ENCODE measurements around the gene FIGNL1. TPM values are rescaled to one million over a fixed set of nuclear protein-coding genes. Genes with fewer than 3 reads are reported as not detected.

The FIGNL1 gene
- total RNA-seq, 1 experiment from 2014 or later: 6.4 TPM

DNA sequence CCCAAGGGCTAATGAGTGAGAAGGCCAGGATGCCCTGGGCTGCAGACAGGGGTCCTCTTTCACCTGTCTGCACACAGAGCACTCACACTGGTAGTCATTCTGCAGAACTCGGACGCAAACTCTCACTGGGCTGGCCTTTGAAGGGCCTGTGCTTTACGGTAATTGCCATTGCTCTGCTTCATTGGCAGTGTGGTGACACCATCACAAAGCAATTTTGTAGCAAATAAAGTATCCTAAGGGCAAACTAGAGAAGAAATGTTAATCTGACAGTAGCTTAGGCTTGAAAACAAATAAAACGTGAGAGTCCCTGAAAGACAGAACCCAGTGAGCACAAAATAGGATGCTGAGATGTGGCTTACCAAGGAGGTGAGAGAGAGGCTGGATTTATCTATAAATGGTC is 30.6 kb upstream of the FIGNL1 start:
- ATAC-seq (no peak), DNase-seq (ENCODE audit: low spot score) (no peak)
- CTCF ChIA-PET: no interaction called here
- TF ChIP-seq KAT7 (CRISPR knock-in tag; IDR thresholded peaks at IDR 0.05; ENCODE audit: borderline replicate concordance) (no peak), CREM (CRISPR knock-in tag; IDR thresholded peaks at IDR 0.05) (no peak)
- Mint-ChIP-seq H3K36me3 (no peaks in the 10 kb centered on the region), H3K9me3 (peaks cover 14% of the 10 kb centered on the region), H3K4me1 (peaks cover 4% of the 10 kb centered on the region), H3K27me3 (ENCODE audit: low read depth) (no peaks in the 10 kb centered on the region), H3K27ac (no peak overlapping the region), H3K4me3 (no peak overlapping the region)
- POLR2A ChIA-PET: no interaction called here

DNA sequence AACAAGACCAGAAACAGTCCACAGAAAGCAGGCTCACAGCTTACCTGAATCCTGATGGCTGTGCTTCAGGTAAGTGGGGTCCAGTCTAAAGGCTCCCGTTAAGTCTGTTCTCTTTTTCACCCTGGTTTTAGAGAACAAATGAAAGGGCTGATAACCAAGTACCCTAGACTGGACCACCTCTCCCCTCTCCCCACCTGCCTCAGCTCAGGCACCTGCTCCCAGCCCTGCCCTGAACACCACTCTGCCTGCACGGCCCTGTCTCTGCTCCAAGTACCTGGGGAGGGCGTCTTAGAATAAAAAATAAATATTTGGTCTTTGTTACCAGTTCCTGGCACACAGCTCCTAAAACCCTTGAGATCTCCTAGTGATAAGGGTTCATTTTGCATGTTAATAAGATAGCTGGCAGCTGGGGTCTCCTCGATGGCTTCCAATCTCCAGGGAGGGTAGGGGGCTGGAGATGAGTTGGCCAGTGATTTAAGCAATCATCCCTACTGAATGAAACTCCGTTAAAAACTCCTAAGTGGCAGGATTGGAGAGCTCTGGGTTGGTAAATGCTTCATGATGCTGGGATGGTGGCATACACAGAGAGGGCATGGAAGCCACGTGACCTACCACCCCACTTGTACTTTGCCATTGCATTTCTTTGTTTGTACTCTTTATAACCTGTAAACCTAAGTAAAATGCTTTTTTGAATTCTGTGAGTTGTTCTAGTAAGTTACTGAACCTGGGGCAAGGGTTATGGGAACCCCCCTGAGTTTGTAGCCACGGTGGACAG is 29.8 kb upstream of the FIGNL1 start:
- Mint-ChIP-seq H3K4me1 (peaks cover 10% of the 10 kb centered on the region), H3K9me3 (peaks cover 9% of the 10 kb centered on the region), H3K27ac (no peak overlapping the region), H3K4me3 (no peak overlapping the region), H3K36me3 (no peaks in the 10 kb centered on the region), H3K27me3 (ENCODE audit: low read depth) (no peaks in the 10 kb centered on the region)
- ChIA-PET POLR2A (no interaction called here), CTCF (interaction anchor here (0.8 kb wide), 1 partner anchor 13 kb away, joined by 3 read pairs; no protein-coding TSS in a partner anchor)
- TF ChIP-seq, protein P1, sequence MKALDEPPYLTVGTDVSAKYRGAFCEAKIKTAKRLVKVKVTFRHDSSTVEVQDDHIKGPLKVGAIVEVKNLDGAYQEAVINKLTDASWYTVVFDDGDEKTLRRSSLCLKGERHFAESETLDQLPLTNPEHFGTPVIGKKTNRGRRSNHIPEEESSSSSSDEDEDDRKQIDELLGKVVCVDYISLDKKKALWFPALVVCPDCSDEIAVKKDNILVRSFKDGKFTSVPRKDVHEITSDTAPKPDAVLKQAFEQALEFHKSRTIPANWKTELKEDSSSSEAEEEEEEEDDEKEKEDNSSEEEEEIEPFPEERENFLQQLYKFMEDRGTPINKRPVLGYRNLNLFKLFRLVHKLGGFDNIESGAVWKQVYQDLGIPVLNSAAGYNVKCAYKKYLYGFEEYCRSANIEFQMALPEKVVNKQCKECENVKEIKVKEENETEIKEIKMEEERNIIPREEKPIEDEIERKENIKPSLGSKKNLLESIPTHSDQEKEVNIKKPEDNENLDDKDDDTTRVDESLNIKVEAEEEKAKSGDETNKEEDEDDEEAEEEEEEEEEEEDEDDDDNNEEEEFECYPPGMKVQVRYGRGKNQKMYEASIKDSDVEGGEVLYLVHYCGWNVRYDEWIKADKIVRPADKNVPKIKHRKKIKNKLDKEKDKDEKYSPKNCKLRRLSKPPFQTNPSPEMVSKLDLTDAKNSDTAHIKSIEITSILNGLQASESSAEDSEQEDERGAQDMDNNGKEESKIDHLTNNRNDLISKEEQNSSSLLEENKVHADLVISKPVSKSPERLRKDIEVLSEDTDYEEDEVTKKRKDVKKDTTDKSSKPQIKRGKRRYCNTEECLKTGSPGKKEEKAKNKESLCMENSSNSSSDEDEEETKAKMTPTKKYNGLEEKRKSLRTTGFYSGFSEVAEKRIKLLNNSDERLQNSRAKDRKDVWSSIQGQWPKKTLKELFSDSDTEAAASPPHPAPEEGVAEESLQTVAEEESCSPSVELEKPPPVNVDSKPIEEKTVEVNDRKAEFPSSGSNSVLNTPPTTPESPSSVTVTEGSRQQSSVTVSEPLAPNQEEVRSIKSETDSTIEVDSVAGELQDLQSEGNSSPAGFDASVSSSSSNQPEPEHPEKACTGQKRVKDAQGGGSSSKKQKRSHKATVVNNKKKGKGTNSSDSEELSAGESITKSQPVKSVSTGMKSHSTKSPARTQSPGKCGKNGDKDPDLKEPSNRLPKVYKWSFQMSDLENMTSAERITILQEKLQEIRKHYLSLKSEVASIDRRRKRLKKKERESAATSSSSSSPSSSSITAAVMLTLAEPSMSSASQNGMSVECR (CRISPR knock-in tag; IDR thresholded peaks at IDR 0.05; ENCODE audit: borderline replicate concordance): no peak
- DNase-seq (ENCODE audit: low spot score) (no peak), ATAC-seq (no peak)

DNA sequence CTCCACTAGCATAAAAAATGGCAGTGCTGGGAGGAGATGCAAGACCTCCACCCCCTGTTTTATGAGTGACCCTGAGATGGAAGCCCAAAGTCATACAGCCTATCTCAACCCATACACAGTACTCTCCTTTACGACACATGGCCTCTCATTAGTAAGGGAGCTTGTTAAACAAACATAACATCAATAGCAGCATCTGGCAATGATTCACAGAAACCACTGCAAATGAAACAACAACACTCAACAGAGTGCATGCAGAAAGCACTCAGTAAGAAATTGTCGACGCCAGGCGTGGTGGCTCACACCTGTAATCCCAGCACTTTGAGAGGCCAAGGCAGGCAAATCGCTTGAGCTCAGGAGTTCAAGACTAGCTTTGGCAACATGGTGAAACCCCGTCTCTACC is 27.5 kb upstream of the FIGNL1 start:
- ChIA-PET CTCF (no interaction called here), POLR2A (no interaction called here)

More for the DNA sequence above, 27.5 kb upstream of the FIGNL1 start:
- no peak for ATAC-seq
- Mint-ChIP-seq H3K4me1 (peaks cover 13% of the 10 kb centered on the region), H3K27me3 (ENCODE audit: low read depth) (peaks cover 4% of the 10 kb centered on the region), H3K36me3 (no peaks in the 10 kb centered on the region), H3K9me3 (no peaks in the 10 kb centered on the region), H3K27ac (no peak overlapping the region), H3K4me3 (no peak overlapping the region)
- TF ChIP-seq, protein P2, sequence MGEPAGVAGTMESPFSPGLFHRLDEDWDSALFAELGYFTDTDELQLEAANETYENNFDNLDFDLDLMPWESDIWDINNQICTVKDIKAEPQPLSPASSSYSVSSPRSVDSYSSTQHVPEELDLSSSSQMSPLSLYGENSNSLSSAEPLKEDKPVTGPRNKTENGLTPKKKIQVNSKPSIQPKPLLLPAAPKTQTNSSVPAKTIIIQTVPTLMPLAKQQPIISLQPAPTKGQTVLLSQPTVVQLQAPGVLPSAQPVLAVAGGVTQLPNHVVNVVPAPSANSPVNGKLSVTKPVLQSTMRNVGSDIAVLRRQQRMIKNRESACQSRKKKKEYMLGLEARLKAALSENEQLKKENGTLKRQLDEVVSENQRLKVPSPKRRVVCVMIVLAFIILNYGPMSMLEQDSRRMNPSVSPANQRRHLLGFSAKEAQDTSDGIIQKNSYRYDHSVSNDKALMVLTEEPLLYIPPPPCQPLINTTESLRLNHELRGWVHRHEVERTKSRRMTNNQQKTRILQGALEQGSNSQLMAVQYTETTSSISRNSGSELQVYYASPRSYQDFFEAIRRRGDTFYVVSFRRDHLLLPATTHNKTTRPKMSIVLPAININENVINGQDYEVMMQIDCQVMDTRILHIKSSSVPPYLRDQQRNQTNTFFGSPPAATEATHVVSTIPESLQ (CRISPR knock-in tag; IDR thresholded peaks at IDR 0.05): no peak
- no peak for TF ChIP-seq NFATC4 (CRISPR knock-in tag; IDR thresholded peaks at IDR 0.05)
- TF ChIP-seq SMAD4 (CRISPR knock-in tag; IDR thresholded peaks at IDR 0.05): no peak
- TF ChIP-seq, protein P3, sequence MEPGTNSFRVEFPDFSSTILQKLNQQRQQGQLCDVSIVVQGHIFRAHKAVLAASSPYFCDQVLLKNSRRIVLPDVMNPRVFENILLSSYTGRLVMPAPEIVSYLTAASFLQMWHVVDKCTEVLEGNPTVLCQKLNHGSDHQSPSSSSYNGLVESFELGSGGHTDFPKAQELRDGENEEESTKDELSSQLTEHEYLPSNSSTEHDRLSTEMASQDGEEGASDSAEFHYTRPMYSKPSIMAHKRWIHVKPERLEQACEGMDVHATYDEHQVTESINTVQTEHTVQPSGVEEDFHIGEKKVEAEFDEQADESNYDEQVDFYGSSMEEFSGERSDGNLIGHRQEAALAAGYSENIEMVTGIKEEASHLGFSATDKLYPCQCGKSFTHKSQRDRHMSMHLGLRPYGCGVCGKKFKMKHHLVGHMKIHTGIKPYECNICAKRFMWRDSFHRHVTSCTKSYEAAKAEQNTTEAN (CRISPR knock-in tag; IDR thresholded peaks at IDR 0.05): no peak
- no peak for TF ChIP-seq ZNF232 (CRISPR knock-in tag; IDR thresholded peaks at IDR 0.05)
- TF ChIP-seq FOXJ3 (CRISPR knock-in tag; IDR thresholded peaks at IDR 0.05; ENCODE audit: borderline replicate concordance): no peak
- TF ChIP-seq, protein P4, sequence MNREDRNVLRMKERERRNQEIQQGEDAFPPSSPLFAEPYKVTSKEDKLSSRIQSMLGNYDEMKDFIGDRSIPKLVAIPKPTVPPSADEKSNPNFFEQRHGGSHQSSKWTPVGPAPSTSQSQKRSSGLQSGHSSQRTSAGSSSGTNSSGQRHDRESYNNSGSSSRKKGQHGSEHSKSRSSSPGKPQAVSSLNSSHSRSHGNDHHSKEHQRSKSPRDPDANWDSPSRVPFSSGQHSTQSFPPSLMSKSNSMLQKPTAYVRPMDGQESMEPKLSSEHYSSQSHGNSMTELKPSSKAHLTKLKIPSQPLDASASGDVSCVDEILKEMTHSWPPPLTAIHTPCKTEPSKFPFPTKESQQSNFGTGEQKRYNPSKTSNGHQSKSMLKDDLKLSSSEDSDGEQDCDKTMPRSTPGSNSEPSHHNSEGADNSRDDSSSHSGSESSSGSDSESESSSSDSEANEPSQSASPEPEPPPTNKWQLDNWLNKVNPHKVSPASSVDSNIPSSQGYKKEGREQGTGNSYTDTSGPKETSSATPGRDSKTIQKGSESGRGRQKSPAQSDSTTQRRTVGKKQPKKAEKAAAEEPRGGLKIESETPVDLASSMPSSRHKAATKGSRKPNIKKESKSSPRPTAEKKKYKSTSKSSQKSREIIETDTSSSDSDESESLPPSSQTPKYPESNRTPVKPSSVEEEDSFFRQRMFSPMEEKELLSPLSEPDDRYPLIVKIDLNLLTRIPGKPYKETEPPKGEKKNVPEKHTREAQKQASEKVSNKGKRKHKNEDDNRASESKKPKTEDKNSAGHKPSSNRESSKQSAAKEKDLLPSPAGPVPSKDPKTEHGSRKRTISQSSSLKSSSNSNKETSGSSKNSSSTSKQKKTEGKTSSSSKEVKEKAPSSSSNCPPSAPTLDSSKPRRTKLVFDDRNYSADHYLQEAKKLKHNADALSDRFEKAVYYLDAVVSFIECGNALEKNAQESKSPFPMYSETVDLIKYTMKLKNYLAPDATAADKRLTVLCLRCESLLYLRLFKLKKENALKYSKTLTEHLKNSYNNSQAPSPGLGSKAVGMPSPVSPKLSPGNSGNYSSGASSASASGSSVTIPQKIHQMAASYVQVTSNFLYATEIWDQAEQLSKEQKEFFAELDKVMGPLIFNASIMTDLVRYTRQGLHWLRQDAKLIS (CRISPR knock-in tag; IDR thresholded peaks at IDR 0.05; ENCODE audit: borderline replicate concordance): no peak
- TF ChIP-seq ZBTB21 (CRISPR knock-in tag; IDR thresholded peaks at IDR 0.05; ENCODE audit: borderline replicate concordance): no peak
- no peak for TF ChIP-seq MYBL2 (CRISPR knock-in tag; IDR thresholded peaks at IDR 0.05)
- TF ChIP-seq, protein P5, sequence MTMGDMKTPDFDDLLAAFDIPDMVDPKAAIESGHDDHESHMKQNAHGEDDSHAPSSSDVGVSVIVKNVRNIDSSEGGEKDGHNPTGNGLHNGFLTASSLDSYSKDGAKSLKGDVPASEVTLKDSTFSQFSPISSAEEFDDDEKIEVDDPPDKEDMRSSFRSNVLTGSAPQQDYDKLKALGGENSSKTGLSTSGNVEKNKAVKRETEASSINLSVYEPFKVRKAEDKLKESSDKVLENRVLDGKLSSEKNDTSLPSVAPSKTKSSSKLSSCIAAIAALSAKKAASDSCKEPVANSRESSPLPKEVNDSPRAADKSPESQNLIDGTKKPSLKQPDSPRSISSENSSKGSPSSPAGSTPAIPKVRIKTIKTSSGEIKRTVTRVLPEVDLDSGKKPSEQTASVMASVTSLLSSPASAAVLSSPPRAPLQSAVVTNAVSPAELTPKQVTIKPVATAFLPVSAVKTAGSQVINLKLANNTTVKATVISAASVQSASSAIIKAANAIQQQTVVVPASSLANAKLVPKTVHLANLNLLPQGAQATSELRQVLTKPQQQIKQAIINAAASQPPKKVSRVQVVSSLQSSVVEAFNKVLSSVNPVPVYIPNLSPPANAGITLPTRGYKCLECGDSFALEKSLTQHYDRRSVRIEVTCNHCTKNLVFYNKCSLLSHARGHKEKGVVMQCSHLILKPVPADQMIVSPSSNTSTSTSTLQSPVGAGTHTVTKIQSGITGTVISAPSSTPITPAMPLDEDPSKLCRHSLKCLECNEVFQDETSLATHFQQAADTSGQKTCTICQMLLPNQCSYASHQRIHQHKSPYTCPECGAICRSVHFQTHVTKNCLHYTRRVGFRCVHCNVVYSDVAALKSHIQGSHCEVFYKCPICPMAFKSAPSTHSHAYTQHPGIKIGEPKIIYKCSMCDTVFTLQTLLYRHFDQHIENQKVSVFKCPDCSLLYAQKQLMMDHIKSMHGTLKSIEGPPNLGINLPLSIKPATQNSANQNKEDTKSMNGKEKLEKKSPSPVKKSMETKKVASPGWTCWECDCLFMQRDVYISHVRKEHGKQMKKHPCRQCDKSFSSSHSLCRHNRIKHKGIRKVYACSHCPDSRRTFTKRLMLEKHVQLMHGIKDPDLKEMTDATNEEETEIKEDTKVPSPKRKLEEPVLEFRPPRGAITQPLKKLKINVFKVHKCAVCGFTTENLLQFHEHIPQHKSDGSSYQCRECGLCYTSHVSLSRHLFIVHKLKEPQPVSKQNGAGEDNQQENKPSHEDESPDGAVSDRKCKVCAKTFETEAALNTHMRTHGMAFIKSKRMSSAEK (CRISPR knock-in tag; IDR thresholded peaks at IDR 0.05; ENCODE audit: borderline replicate concordance): no peak
- DNase-seq (ENCODE audit: low spot score): no peak

Data from WTC11 (cell line).